ENCODE results near the gene COL23A1.

DNA sequence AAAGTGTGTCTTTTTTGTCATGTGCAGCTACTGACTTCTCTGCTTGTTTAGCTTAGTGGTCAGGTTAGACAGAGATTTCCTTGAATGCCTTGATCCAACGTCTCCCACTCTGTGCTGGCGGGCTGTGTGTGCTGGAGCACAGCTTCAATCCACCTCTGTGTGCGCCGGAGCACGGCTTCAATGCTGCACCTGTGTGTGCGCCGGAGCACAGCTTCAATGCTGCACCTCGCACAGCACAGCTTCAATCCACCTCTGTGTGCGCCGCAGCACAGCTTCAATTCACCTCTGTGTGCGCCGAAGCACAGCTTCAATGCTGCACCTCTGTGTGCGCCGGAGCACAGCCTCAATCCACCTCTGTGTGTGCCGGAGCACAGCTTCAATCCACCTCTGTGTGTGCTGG lies 288.6 kb downstream of the COL23A1 start:
- no peak for TF ChIP-seq CTCF (optimal IDR thresholded peaks at IDR 0.05 in 1 of 3, IDR thresholded peaks at IDR 0.05 in 1 of 3, conservative IDR thresholded peaks at IDR 0.05 in 1 of 3; ENCODE audit: extremely low read depth in 1 of 3, insufficient read depth in 2 of 3, low read length in 3 of 3)
- TF ChIP-seq EZH2 (IDR thresholded peaks at IDR 0.05; ENCODE audit: low read length), result no peak
